Measurements from ENCODE around the gene NPPA.

DNA sequence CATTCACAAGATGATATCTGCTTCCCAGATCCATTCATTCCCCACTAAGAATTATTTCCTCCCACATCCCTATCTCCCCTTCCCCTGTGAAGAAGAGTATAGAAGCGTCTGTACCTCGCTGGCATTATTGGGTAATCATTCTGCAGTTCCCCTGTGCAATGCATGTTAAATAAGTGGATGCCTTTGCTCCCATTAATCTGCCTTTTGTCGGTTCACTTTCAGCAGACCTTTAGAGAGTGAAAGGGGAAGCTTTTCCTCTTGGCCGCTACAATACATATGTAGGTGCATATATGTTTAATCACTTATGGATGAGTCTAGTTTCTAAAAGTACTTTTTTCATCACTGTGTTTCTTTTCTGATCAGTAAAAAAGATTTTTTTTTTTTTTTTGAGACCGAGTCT lies 34.6 kb downstream of the NPPA start:
- TF ChIP-seq, protein P1, sequence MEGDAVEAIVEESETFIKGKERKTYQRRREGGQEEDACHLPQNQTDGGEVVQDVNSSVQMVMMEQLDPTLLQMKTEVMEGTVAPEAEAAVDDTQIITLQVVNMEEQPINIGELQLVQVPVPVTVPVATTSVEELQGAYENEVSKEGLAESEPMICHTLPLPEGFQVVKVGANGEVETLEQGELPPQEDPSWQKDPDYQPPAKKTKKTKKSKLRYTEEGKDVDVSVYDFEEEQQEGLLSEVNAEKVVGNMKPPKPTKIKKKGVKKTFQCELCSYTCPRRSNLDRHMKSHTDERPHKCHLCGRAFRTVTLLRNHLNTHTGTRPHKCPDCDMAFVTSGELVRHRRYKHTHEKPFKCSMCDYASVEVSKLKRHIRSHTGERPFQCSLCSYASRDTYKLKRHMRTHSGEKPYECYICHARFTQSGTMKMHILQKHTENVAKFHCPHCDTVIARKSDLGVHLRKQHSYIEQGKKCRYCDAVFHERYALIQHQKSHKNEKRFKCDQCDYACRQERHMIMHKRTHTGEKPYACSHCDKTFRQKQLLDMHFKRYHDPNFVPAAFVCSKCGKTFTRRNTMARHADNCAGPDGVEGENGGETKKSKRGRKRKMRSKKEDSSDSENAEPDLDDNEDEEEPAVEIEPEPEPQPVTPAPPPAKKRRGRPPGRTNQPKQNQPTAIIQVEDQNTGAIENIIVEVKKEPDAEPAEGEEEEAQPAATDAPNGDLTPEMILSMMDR (IDR thresholded peaks at IDR 0.05): no peak
- no peak for TF ChIP-seq EP300 (IDR thresholded peaks at IDR 0.05)

All from stomach (tissue), 4 donors.